Body of pancreas (tissue), 4 donors: ENCODE measurements around the gene DRGX. TPM values are rescaled to one million over a fixed set of nuclear protein-coding genes. Genes with fewer than 3 reads are reported as not detected.

ENCODE experiments used
- ATAC-seq: fragments of 150-250 bp; one replicate; pipeline ENCODE4 v1.9.1; 2016
- DNase-seq, 4 donors: peaks; one replicate each; pipeline ENCODE4 v3.0.0-alpha.2; 2019
- H3K27ac ChIP-seq, 4 donors: fragments of 200-600 bp; sonication (generic); 1 replicate in 3 of 4; 2 replicates in 1 of 4; pipeline versions ENCODE4 v1.5.1 to v1.6.1; 2016 to 2019; ENCODE audit warnings: mild to moderate bottlenecking in 1 of 4, mixed read lengths in 1 of 4, moderate library complexity in 1 of 4
- H3K27me3 ChIP-seq, 2 donors: fragments of 200-600 bp; sonication (generic); one replicate each; pipeline ENCODE4 v1.6.0; 2016; ENCODE audit warnings: mild to moderate bottlenecking in 1 of 2
- H3K36me3 ChIP-seq, 2 donors: fragments of 200-600 bp; sonication (generic); replicated peaks in 1 of 2; 2 replicates each; pipeline ENCODE4 v1.5.1; 2016; ENCODE audit warnings: low read depth in 2 of 2; ENCODE audit not compliant: insufficient read depth in 1 of 2
- H3K4me1 ChIP-seq: fragments of 200-600 bp; sonication (generic); one replicate; pipeline ENCODE4 v1.6.0; 2016
- H3K4me3 ChIP-seq, 2 donors: fragments of 200-600 bp; sonication (generic); 1 replicate in 1 of 2; 2 replicates in 1 of 2; pipeline ENCODE4 v1.5.1; 2016 to 2019
- H3K9me3 ChIP-seq, 3 donors: fragments of 200-600 bp; sonication (generic); 1 replicate in 2 of 3; 2 replicates in 1 of 3; pipeline ENCODE4 v1.5.1; 2016
- POLR2A ChIP-seq, 3 donors: fragments of 450-650 bp; IDR thresholded peaks; one replicate each; pipeline ENCODE4 v1.6.1; 2016; ENCODE audit warnings: antibody characterized with exemption in 3 of 3, mild to moderate bottlenecking in 2 of 3
- WGBS, 2 donors: methylation state at CpG; one replicate each; pipeline ENCODE4 v1.1.5; 2017; 5-methylcytosine and 5-hydroxymethylcytosine counted together
- intact Hi-C: fragments of 100-400 bp; cut with DNase I; formaldehyde crosslinking; loops from one replicate; pipeline ENCODE4 v1.15.1; 2023
- total RNA-seq, 2 donors: library from RNA; depleted of rRNA; stranded (reverse); fragments of >200 nt; gene quantifications; one replicate each; pipeline ENCODE4 v1.1.0, GENCODE V29; 2016
- TF ChIP-seq, protein P1 (sequence below), 7 experiments: fragments of 450-650 bp in 4 of 7; fragments of 200-600 bp in 3 of 7; sonication (generic) in 3 of 7; IDR thresholded peaks; one replicate each; pipeline ENCODE4 v1.5.1; 2016 to 2019; ENCODE audit warnings: antibody characterized with exemption in 7 of 7

The DRGX gene
- total RNA-seq, result not detected

DNA sequence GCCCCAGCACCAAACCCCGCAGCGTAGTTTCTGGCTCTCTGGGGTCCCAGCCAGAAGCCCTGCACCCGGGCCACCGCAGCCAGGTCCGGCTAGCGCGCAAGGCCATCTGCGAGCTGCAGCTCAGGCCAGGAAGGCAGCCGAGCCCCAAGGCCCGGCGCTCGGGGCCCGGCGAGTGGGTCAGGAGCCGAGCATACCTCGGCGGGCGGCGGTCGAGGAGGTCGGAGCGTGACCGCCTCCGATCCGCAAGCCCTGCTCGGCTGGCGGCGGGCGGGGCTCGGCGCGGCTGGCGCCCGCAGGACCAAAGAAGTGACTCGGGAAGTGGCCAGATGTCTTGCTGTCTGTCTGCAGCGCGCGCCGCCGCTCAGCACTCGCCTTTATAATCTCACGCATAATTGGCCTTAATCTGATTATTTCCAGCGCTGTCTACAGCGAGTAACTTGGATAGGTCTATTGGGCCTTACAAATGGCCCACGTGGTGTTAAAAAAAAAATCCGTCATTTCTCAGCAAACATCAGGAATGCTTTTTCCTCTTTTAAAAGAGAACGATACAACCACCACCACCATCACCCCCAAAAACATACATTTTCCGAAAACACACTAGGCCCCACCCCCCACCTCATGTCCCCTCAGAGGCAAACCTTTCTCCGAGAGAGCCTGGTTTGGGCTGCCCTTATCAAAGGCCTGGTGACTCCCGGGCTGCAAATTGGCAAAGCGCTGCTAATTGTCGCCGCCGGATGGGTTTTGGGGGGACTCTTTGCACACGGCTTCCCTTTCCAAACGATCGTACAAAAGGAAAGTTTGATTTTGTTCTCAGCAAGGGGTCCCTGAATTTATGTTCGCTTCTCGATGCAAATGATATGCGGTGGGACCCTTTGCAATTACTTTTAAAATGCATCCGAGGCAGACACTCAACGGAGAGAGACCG is at the start of gene DRGX:
Gene DRGX, minus strand, starts transcription at position 349 of the 925 bp plus-strand sequence. CDS start 649 bp downstream, outside the sequence.
- no peak for TF ChIP-seq POLR2A (IDR thresholded peaks at IDR 0.05)
- TF ChIP-seq, protein P1, sequence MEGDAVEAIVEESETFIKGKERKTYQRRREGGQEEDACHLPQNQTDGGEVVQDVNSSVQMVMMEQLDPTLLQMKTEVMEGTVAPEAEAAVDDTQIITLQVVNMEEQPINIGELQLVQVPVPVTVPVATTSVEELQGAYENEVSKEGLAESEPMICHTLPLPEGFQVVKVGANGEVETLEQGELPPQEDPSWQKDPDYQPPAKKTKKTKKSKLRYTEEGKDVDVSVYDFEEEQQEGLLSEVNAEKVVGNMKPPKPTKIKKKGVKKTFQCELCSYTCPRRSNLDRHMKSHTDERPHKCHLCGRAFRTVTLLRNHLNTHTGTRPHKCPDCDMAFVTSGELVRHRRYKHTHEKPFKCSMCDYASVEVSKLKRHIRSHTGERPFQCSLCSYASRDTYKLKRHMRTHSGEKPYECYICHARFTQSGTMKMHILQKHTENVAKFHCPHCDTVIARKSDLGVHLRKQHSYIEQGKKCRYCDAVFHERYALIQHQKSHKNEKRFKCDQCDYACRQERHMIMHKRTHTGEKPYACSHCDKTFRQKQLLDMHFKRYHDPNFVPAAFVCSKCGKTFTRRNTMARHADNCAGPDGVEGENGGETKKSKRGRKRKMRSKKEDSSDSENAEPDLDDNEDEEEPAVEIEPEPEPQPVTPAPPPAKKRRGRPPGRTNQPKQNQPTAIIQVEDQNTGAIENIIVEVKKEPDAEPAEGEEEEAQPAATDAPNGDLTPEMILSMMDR (IDR thresholded peaks at IDR 0.05), result no peak
- H3K4me1 ChIP-seq, result peaks cover 30% of the 10 kb centered on the region
- DNase-seq, result no peak
- H3K4me3 ChIP-seq, result no peak within 1 kb of the TSS
- H3K27me3 ChIP-seq, result peaks cover 0 to 28% of the 10 kb centered on the region in 2 donors
- no peaks in the 10 kb centered on the region for H3K36me3 ChIP-seq
- no peak for ATAC-seq
- H3K27ac ChIP-seq, result no peak within 1 kb of the TSS
- intact Hi-C loops, result no loop called here
- no peaks in the 10 kb centered on the region for H3K9me3 ChIP-seq
- 4 to 9% methylated on average over 27 to 62 of the region's 63 CpGs for WGBS, 2 donors

- H3K4me1 ChIP-seq, result no peaks in the 10 kb centered on the region
- no peaks in the 10 kb centered on the region for H3K36me3 ChIP-seq
- intact Hi-C loops, result no loop called here
- WGBS, 2 donors, result 84 to 86% methylated on average over 4 of the region's 4 CpGs
- no peaks in the 10 kb centered on the region for H3K27me3 ChIP-seq
- H3K4me3 ChIP-seq, result no peak overlapping the region
- H3K9me3 ChIP-seq, result no peaks in the 10 kb centered on the region
- TF ChIP-seq, protein P1 (IDR thresholded peaks at IDR 0.05), result no peak
- no peak for TF ChIP-seq POLR2A (IDR thresholded peaks at IDR 0.05)
- ATAC-seq (no peak), DNase-seq (no peak)
- H3K27ac ChIP-seq, result no peak overlapping the region
Observed at GRCh38 chr10:49444349-49444748, 48.5 kb upstream of the DRGX start.

DNA sequence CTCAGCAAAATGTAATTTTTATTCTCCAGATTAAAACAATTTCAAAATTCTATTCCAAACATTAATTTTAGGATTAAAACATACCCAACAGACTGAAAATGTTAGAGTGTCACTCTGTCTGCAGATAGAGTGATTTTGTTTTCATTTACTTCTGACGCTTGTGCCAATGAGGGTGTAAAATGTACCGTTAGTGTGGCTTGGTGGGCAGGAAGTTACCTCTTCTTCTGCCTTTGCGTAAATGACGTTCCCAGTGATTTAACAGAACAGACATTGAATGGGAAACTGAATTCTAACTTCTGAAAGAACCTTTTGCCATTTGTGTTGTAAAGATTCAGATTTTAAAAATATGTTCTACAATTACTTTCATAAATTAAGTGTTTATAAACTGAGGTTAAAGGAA is 47.0 kb upstream of the DRGX start:
- H3K9me3 ChIP-seq, result no peaks in the 10 kb centered on the region
- H3K27me3 ChIP-seq, result no peaks in the 10 kb centered on the region
- DNase-seq (no peak), ATAC-seq (no peak)
- H3K4me3 ChIP-seq, result no peak overlapping the region
- TF ChIP-seq, protein P1 (IDR thresholded peaks at IDR 0.05), result no peak
- TF ChIP-seq POLR2A (IDR thresholded peaks at IDR 0.05), result no peak
- intact Hi-C loops, result no loop called here
- H3K4me1 ChIP-seq, result no peaks in the 10 kb centered on the region
- no peak overlapping the region for H3K27ac ChIP-seq
- H3K36me3 ChIP-seq, result no peaks in the 10 kb centered on the region
- 73 to 91% methylated on average over 4 of the region's 4 CpGs for WGBS, 2 donors

DNA sequence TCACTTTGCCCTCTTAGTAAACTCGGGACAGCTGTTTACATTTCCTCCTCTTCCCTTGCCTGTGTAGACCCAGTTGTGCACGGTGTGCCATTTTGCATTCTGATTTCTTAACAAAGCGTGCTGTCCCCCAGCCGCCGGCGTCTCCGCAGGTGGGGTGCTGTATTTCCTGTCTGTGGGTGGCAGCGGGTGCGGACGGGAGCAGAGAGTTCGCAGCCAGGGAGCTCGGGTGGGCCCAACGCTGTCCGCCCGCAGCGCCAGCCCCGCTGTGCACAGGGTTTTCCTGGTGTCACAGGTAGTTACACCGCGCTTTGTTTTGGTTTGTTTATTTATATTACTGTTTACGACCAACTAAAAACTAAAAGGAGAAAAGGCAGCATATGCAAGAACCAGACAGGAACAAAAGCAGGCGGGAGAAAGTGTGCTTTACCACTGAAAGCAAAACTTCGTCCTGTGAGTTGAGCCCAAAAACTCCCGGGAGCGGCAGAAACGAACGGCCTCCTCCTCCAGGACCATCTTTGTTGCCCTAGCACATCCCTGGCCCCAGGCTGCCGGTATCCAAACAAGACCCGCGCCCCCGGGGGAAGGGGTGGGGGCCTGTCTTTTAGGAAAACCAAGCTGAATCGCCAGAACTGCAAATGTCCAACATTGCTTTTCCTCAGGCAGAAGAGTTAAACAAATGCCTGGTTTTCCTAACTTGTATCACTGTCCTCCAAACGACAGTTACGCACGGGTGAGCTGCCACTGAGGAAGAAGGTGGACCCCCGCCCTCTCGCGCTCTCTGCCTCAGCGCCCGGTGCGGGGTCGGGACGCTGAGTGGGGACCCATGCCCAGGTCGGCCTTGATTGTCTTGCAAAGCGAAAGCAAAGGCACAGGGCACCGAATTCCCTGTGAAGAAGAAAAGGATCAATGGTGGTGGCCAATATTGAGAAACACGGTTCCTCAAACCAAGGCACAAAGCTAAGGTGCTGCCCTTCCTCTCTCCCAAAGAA is 45.9 kb upstream of the DRGX start:
- TF ChIP-seq POLR2A (IDR thresholded peaks at IDR 0.05), result no peak
- TF ChIP-seq, protein P1 (IDR thresholded peaks at IDR 0.05), result no peak
- no peak overlapping the region for H3K27ac ChIP-seq
- H3K4me1 ChIP-seq, result no peaks in the 10 kb centered on the region
- ATAC-seq, result no peak
- intact Hi-C loops, result no loop called here
- 58 to 71% methylated on average over 46 of the region's 46 CpGs for WGBS, 2 donors
- no peak overlapping the region for H3K4me3 ChIP-seq
- H3K9me3 ChIP-seq, result no peaks in the 10 kb centered on the region
- DNase-seq, result no peak
- no peaks in the 10 kb centered on the region for H3K27me3 ChIP-seq
- H3K36me3 ChIP-seq, result no peaks in the 10 kb centered on the region
